Astrocyte (in vitro differentiated cells and primary cell): Measurements from ENCODE around the gene KIF1A. TPM values are rescaled to one million over a fixed set of nuclear protein-coding genes. Genes with fewer than 3 reads are reported as not detected.

Experiments used
- DNase-seq: peaks from one replicate; pipeline ENCODE4 v3.0.0-alpha.2; 2010; ENCODE audit warnings: low read depth
- FAIRE-seq: peaks from 2 replicates; lab custom pipeline; 2011; peaks lifted over from hg19 to GRCh38; lab: Jason Lieb, UNC
- H2AFZ ChIP-seq: 2 replicates; pipeline ENCODE4 v1.6.0; 2012; ENCODE audit warnings: low read depth, low read length, inconsistent platforms
- H3K27ac ChIP-seq: 2 replicates; pipeline ENCODE4 v1.5.1; 2011; ENCODE audit warnings: low read depth, low read length, inconsistent platforms
- H3K27me3 ChIP-seq: 2 replicates; pipeline ENCODE4 v1.6.0; 2011; ENCODE audit warnings: low read length, inconsistent platforms; ENCODE audit not compliant: insufficient read depth
- H3K36me3 ChIP-seq: 2 replicates; pipeline ENCODE4 v1.5.1; 2011; ENCODE audit warnings: low read length, inconsistent platforms; ENCODE audit not compliant: insufficient read depth
- H3K4me1 ChIP-seq: 2 replicates; pipeline ENCODE4 v1.5.1; 2011; ENCODE audit warnings: low read length, inconsistent platforms; ENCODE audit not compliant: insufficient read depth
- H3K4me2 ChIP-seq: 2 replicates; pipeline ENCODE4 v1.6.0; 2012; ENCODE audit warnings: low read length, inconsistent platforms
- H3K4me3 ChIP-seq: 2 replicates; pipeline ENCODE4 v1.5.1; 2011; ENCODE audit warnings: low read depth, mild to moderate bottlenecking, low read length, inconsistent platforms; ENCODE audit not compliant: insufficient read depth
- H3K79me2 ChIP-seq: 2 replicates; pipeline ENCODE4 v1.6.0; 2012; ENCODE audit warnings: mild to moderate bottlenecking, low read length, inconsistent platforms; ENCODE audit not compliant: insufficient read depth
- H3K9ac ChIP-seq: 2 replicates; pipeline ENCODE4 v1.6.0; 2012; ENCODE audit warnings: mild to moderate bottlenecking, low read length, inconsistent platforms
- H3K9me3 ChIP-seq: 2 replicates; pipeline ENCODE4 v1.5.1; 2012; ENCODE audit warnings: low read depth, mild to moderate bottlenecking, low read length, inconsistent platforms; ENCODE audit not compliant: insufficient read depth
- H4K20me1 ChIP-seq: 2 replicates; pipeline ENCODE4 v1.6.0; 2012; ENCODE audit warnings: low read length, inconsistent platforms; ENCODE audit not compliant: insufficient read depth
- H3K27ac Mint-ChIP-seq: one replicate; pipeline ENCODE4 v1.8.0; 2021; ENCODE audit warnings: mild to moderate bottlenecking, mixed read lengths; ENCODE audit not compliant: unreplicated experiment
- H3K27me3 Mint-ChIP-seq: one replicate; pipeline ENCODE4 v1.8.0; 2021; ENCODE audit warnings: low read depth, mixed read lengths; ENCODE audit not compliant: unreplicated experiment
- H3K36me3 Mint-ChIP-seq: one replicate; pipeline ENCODE4 v1.8.0; 2021; ENCODE audit warnings: low read depth, mixed read lengths; ENCODE audit not compliant: unreplicated experiment
- H3K4me1 Mint-ChIP-seq: one replicate; pipeline ENCODE4 v1.8.0; 2021; ENCODE audit warnings: low read depth, mixed read lengths; ENCODE audit not compliant: unreplicated experiment
- H3K4me3 Mint-ChIP-seq: one replicate; pipeline ENCODE4 v1.8.0; 2021; ENCODE audit warnings: mild to moderate bottlenecking, moderate library complexity, mixed read lengths; ENCODE audit not compliant: unreplicated experiment
- H3K9me3 Mint-ChIP-seq: one replicate; pipeline ENCODE4 v1.8.0; 2021; ENCODE audit warnings: mild to moderate bottlenecking, mixed read lengths; ENCODE audit not compliant: unreplicated experiment
- EZH2 ChIP-seq: IDR thresholded peaks from 2 replicates; pipeline ENCODE4 v1.6.1; 2012; ENCODE audit warnings: mild to moderate bottlenecking, low read length, inconsistent platforms; ENCODE audit not compliant: insufficient read depth
- total RNA-seq: library from RNA; stranded (reverse); gene quantifications from 2 replicates; pipeline ENCODE4 v1.2.1, GENCODE V29; 2021
- TF ChIP-seq, protein P1 (sequence below): IDR thresholded peaks from 2 replicates; pipeline ENCODE4 v1.5.1; 2011; ENCODE audit warnings: low read depth, mild to moderate bottlenecking, inconsistent platforms, low read length, moderate library complexity; ENCODE audit not compliant: insufficient read depth

The KIF1A gene
- total RNA-seq, 1 donor from 2014 or later: 51.2 TPM

DNA sequence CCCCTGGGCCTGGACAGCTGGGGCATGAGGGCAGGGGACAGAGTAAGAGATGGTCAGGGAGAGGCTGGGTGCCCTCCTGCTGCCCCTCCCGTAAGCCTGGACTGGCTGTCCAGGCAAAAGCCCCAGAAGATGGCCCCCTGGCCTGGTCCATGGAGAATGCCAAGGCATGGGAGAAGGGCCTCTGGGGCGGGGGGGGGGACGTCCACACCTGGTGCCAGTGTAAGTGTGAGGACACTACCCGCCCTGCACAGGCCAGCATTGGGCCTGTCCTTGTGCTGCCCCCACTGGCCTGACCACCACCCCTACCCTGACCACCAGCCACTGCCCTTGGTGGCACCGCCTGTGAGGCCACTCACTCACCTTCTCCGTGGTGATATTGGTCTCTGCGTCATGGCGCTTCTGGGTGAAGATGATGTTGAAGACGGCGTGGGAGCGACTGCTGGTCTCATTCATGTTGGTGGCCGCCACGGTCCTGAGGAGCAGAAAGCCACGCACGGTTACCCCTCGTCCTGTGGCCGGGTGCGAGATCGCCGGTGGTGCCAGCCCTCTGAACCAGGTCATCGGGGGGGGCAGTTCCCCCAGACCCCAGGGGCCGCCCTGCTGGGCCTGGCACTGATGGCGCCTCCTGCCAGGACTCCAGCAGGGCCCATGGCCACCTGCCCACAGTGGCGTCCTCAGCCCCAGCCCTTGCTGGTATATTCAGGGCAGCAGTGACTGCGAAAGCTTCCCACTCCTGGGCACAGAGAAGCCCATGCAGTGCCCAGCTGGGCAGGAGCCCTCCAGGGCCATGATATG is 35.2 kb downstream of the KIF1A start:
- TF ChIP-seq, protein P1, sequence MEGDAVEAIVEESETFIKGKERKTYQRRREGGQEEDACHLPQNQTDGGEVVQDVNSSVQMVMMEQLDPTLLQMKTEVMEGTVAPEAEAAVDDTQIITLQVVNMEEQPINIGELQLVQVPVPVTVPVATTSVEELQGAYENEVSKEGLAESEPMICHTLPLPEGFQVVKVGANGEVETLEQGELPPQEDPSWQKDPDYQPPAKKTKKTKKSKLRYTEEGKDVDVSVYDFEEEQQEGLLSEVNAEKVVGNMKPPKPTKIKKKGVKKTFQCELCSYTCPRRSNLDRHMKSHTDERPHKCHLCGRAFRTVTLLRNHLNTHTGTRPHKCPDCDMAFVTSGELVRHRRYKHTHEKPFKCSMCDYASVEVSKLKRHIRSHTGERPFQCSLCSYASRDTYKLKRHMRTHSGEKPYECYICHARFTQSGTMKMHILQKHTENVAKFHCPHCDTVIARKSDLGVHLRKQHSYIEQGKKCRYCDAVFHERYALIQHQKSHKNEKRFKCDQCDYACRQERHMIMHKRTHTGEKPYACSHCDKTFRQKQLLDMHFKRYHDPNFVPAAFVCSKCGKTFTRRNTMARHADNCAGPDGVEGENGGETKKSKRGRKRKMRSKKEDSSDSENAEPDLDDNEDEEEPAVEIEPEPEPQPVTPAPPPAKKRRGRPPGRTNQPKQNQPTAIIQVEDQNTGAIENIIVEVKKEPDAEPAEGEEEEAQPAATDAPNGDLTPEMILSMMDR: no peak
- no peak for TF ChIP-seq EZH2
- no peak overlapping the region for H3K4me2 ChIP-seq
- no peaks in the 10 kb centered on the region for H3K36me3 Mint-ChIP-seq
- DNase-seq: no peak
- no peaks in the 10 kb centered on the region for H3K4me1 ChIP-seq
- no peak overlapping the region for H3K4me3 Mint-ChIP-seq
- no peaks in the 10 kb centered on the region for H3K27me3 ChIP-seq
- H3K27me3 Mint-ChIP-seq: peaks cover 5% of the 10 kb centered on the region
- no peak overlapping the region for H3K27ac ChIP-seq
- H3K9ac ChIP-seq: no peak overlapping the region
- no peak overlapping the region for H3K27ac Mint-ChIP-seq
- no peak overlapping the region for H3K4me3 ChIP-seq
- no peaks in the 10 kb centered on the region for H4K20me1 ChIP-seq
- H3K9me3 Mint-ChIP-seq: no peaks in the 10 kb centered on the region
- FAIRE-seq: no peak
- no peak overlapping the region for H2AFZ ChIP-seq
- no peaks in the 10 kb centered on the region for H3K36me3 ChIP-seq
- H3K4me1 Mint-ChIP-seq: no peaks in the 10 kb centered on the region
- H3K79me2 ChIP-seq: no peaks in the 10 kb centered on the region
- no peaks in the 10 kb centered on the region for H3K9me3 ChIP-seq

GRCh38 chr2:240783819-240784621 is 36.0 kb downstream of the KIF1A start:
- no peaks in the 10 kb centered on the region for H3K9me3 ChIP-seq
- H3K4me3 ChIP-seq: no peak overlapping the region
- DNase-seq (no peak), FAIRE-seq (no peak)
- no peaks in the 10 kb centered on the region for H3K4me1 ChIP-seq
- H3K9ac ChIP-seq: no peak overlapping the region
- H3K4me2 ChIP-seq: no peak overlapping the region
- H3K27me3 ChIP-seq: no peaks in the 10 kb centered on the region
- Mint-ChIP-seq H3K36me3 (no peaks in the 10 kb centered on the region), H3K4me1 (no peaks in the 10 kb centered on the region), H3K4me3 (no peak overlapping the region), H3K27me3 (peaks cover 5% of the 10 kb centered on the region), H3K9me3 (no peaks in the 10 kb centered on the region), H3K27ac (no peak overlapping the region)
- no peaks in the 10 kb centered on the region for H3K79me2 ChIP-seq
- H4K20me1 ChIP-seq: no peaks in the 10 kb centered on the region
- no peaks in the 10 kb centered on the region for H3K36me3 ChIP-seq
- no peak overlapping the region for H3K27ac ChIP-seq
- TF ChIP-seq, protein P1: no peak
- no peak for TF ChIP-seq EZH2
- H2AFZ ChIP-seq: no peak overlapping the region
